Measurements from ENCODE around the gene RING1.

Gene RING1

GRCh38 chr6:33193619-33194018, 14.7 kb upstream of the RING1 start:
- DNase-seq, result no peak

GRCh38 chr6:33194431-33194979, 13.8 kb upstream of the RING1 start:
- DNase-seq, result no peak

GRCh38 chr6:33195304-33196165, 12.8 kb upstream of the RING1 start:
- no peak for DNase-seq

GRCh38 chr6:33197431-33198048, 10.8 kb upstream of the RING1 start:
- DNase-seq, result peak; percentile 67

- no peak for DNase-seq
These were observed 10.0 kb upstream of the RING1 start for GRCh38 chr6:33198159-33198852.

- no peak for DNase-seq
These were observed 9.4 kb upstream of the RING1 start for GRCh38 chr6:33198853-33199436.

- DNase-seq, result peak; percentile 87
These were observed 8.5 kb upstream of the RING1 start for GRCh38 chr6:33199687-33200218.

- peak; percentile 98 for DNase-seq
These were observed 7.8 kb upstream of the RING1 start, which contains the start of the genes RXRB and SLC39A7 for GRCh38 chr6:33200219-33201146. Gene RXRB, minus strand, starts transcription at chr6:33200665. Its CDS starts 189 bp downstream, at chr6:33200476. Gene SLC39A7, plus strand, starts transcription at chr6:33200867. Its CDS starts 379 bp downstream, at chr6:33201246.

GRCh38 chr6:33201147-33201545, 7.2 kb upstream of the RING1 start:
- no peak for DNase-seq

- DNase-seq, result no peak
These were observed 6.4 kb upstream of the RING1 start for GRCh38 chr6:33201935-33202334.

- no peak for DNase-seq
These were observed 5.5 kb upstream of the RING1 start for GRCh38 chr6:33202799-33203198.

GRCh38 chr6:33203443-33204164, 4.7 kb upstream of the RING1 start:
- no peak for DNase-seq

GRCh38 chr6:33204165-33204414, 4.2 kb upstream of the RING1 start:
- no peak for DNase-seq

- peak; percentile 96 for DNase-seq
These were observed 3.7 kb upstream of the RING1 start, which contains the start of gene HSD17B8 for GRCh38 chr6:33204415-33205190. Gene HSD17B8, plus strand, starts transcription at chr6:33204655. Its CDS starts 14 bp downstream, at chr6:33204669.

GRCh38 chr6:33205191-33206026, 2.9 kb upstream of the RING1 start:
- peak; percentile 81 for DNase-seq

- DNase-seq, result no peak
These were observed 2.1 kb upstream of the RING1 start for GRCh38 chr6:33206027-33206863.

- DNase-seq, result no peak
These were observed 1.3 kb upstream of the RING1 start for GRCh38 chr6:33206864-33207551.
